ENCODE measurements around the gene PECR. TPM values are rescaled to one million over a fixed set of nuclear protein-coding genes. Genes with fewer than 3 reads are reported as not detected.
"Not testable (repeated sequence)": the region's sequence is repeated elsewhere in the genome, so short reads cannot be mapped to it uniquely, and the experiment has no call there.

Gene PECR
- total and polyA plus RNA-seq, 9 donors, result 7.0 to 15.0 (median 11.5) TPM

GRCh38 chr2:216012133-216012829, 69.3 kb downstream of the PECR start:
- Histone ChIP-seq H3K27me3 (no peaks in the 10 kb centered on the region), H3K36me3 (no peaks in the 10 kb centered on the region), H3K4me1 (ENCODE audit: insufficient read depth) (peaks cover 2% of the 10 kb centered on the region), H3K27ac (no peak overlapping the region), H3K4me3 (peak overlapping the region; percentile 50), H3K9me3 (no peaks in the 10 kb centered on the region)
- 23 to 30% (median 25%) methylated on average over 6 of the region's 6 CpGs for WGBS, 3 donors
- TF ChIP-seq CTCF (IDR thresholded peaks at IDR 0.05), result no peak
- no peak for TF ChIP-seq POLR2A (IDR thresholded peaks at IDR 0.05)
- no peak for TF ChIP-seq EP300 (IDR thresholded peaks at IDR 0.05)
- DNase-seq, result no peak
- intact Hi-C loops (cut with DNase I), result no loop called here

- H3K36me3 ChIP-seq; DNase-seq; H3K27me3 ChIP-seq; H3K27ac ChIP-seq; H3K9me3 ChIP-seq; H3K4me3 ChIP-seq; intact Hi-C loops (cut with DNase I); H3K4me1 ChIP-seq (ENCODE audit: insufficient read depth): not testable (repeated sequence)
- WGBS, 3 donors, result 95 to 100% (median 96%) methylated on average over 2 of the region's 2 CpGs
Observed at GRCh38 chr2:216009215-216009614, 72.4 kb downstream of the PECR start.

DNA sequence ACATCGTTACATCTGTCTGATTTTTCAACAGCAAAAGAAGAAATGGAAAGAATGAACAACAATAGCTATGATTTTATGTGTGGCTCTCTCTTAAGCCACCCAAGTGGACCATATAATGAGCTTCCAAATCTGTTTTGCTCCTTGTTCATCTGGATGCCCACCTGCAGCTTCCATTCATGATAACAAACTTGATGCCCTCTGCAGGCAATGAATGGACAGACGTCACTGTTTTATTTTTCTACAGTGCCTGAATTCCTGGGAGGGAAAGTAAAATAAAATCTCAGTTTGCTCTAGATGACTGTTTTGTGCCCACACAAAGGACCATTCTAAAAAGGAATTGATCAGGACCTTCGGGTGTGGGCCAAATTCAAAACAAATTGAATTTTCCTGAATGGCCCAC, 73.2 kb downstream of the PECR start:
- Histone ChIP-seq H3K4me1 (ENCODE audit: insufficient read depth) (no peaks in the 10 kb centered on the region), H3K27me3 (no peaks in the 10 kb centered on the region), H3K27ac (no peak overlapping the region), H3K4me3 (no peak overlapping the region), H3K9me3 (no peaks in the 10 kb centered on the region), H3K36me3 (no peaks in the 10 kb centered on the region)
- no peak for DNase-seq
- WGBS, 3 donors, result 90 to 95% (median 93%) methylated on average over 3 of the region's 3 CpGs
- TF ChIP-seq EP300 (IDR thresholded peaks at IDR 0.05), result no peak
- TF ChIP-seq CTCF (IDR thresholded peaks at IDR 0.05), result no peak
- no peak for TF ChIP-seq POLR2A (IDR thresholded peaks at IDR 0.05)
- intact Hi-C loops (cut with DNase I), result no loop called here

GRCh38 chr2:216006164-216006663, 75.4 kb downstream of the PECR start:
- WGBS, 3 donors, result 23 to 41% (median 33%) methylated on average over 10 of the region's 10 CpGs
- Histone ChIP-seq H3K4me1 (ENCODE audit: insufficient read depth) (peaks cover 1% of the 10 kb centered on the region), H3K27ac (no peak overlapping the region), H3K36me3 (no peaks in the 10 kb centered on the region), H3K9me3 (no peaks in the 10 kb centered on the region), H3K27me3 (no peaks in the 10 kb centered on the region), H3K4me3 (no peak overlapping the region)
- DNase-seq, result no peak
- no peak for TF ChIP-seq POLR2A (IDR thresholded peaks at IDR 0.05)
- no peak for TF ChIP-seq CTCF (IDR thresholded peaks at IDR 0.05)
- no peak for TF ChIP-seq EP300 (IDR thresholded peaks at IDR 0.05)
- intact Hi-C loops (cut with DNase I), result no loop called here

DNA sequence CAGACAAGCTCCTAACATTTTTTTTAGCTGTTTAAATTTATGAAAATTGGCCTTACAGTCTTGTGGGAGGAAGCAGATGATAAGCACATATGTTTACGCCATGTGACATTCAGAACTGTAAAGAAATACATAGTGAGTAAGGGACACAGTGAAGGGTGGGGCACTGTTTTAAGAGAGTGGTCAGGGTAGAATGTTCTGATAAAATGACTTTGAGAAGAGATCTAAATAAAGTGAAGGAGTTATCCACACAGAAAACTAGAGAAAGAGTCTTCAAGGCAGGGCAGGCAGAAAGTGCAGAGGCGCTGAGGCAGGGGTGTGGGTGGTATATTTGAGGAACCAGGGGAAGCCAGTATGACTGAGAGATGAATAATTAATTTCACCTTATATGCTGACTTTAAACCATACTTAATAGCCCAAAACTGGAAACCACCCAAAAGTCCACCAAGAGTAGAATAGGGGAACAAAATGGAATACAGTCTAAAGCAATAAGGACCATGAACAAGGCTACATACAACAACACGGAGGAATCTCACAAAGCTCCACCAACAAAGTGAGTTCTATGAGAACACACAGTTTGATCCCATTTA, 76.8 kb downstream of the PECR start:
- intact Hi-C loops (cut with DNase I), result no loop called here
- Histone ChIP-seq H3K27ac (no peak overlapping the region), H3K4me3 (no peak overlapping the region), H3K4me1 (ENCODE audit: insufficient read depth) (peaks cover 1% of the 10 kb centered on the region), H3K36me3 (no peaks in the 10 kb centered on the region), H3K9me3 (no peaks in the 10 kb centered on the region), H3K27me3 (no peaks in the 10 kb centered on the region)
- WGBS, 3 donors, result 91 to 93% (median 93%) methylated on average over 3 of the region's 3 CpGs
- no peak for DNase-seq
- no peak for TF ChIP-seq POLR2A (IDR thresholded peaks at IDR 0.05)
